Measurements from ENCODE around the gene MED9.
"Not testable (repeated sequence)": the region's sequence is repeated elsewhere in the genome, so short reads cannot be mapped to it uniquely, and the experiment has no call there.

Gene MED9, protein sequence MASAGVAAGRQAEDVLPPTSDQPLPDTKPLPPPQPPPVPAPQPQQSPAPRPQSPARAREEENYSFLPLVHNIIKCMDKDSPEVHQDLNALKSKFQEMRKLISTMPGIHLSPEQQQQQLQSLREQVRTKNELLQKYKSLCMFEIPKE

DNA sequence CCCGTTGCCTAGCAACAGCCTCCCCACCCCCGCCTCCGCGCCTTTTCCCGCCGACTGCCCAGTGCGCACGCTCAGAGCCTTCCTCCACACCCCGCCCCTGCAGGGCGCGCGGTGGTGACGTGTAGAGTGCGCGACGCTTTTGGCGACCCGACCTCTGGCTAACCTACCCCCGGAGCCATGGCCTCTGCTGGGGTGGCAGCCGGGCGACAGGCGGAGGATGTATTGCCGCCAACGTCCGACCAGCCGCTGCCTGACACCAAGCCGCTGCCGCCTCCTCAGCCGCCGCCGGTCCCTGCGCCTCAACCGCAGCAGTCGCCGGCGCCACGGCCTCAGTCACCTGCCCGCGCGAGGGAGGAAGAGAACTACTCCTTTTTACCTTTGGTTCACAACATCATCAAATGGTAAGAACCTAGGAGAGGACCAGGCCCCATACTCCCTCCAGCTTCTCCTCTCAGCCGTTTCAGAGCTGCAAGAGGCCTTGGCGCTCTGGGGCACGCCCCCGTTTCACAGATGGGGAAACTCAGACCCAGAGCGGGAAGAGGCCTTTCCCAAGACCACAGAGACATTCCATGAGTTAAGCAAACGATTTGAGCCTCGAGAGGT, at the start of gene MED9:
Gene MED9, plus strand, starts transcription at position 136 of the 603 bp plus-strand sequence. Its CDS starts 42 bp downstream, at position 178.
- DNase-seq (ENCODE audit: low read depth), result peak; percentile 94

GRCh38 chr17:17429222-17429621, 47.6 kb upstream of the MED9 start:
- no peak for DNase-seq (ENCODE audit: low read depth)

GRCh38 chr17:17430924-17431323, 45.9 kb upstream of the MED9 start:
- not testable (repeated sequence) for DNase-seq (ENCODE audit: low read depth)

DNA sequence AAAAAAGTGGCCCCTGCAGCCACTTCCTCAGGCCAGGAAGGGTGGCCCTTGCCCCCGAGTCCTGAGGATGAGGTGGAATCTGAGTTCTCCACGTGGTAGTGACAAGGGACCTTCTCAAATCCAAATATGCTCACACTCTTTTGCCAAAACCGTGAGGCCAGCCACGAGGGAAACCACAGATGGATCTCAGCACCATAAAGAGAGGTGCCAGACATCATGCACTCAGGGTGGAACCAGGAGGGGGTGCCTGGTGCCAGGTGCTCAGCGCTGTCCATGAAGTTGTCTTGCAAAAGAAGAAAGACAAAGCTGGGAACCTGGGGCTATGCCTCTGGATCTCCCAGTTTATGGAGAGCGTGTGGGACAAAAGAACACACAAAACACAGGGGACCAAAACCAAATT, 45.2 kb upstream of the MED9 start:
- DNase-seq (ENCODE audit: low read depth), result no peak

- DNase-seq (ENCODE audit: low read depth), result no peak
These were observed 43.6 kb upstream of the MED9 start for GRCh38 chr17:17433000-17433703.

GRCh38 chr17:17434477-17434876, 42.3 kb upstream of the MED9 start:
- DNase-seq (ENCODE audit: low read depth), result no peak

DNA sequence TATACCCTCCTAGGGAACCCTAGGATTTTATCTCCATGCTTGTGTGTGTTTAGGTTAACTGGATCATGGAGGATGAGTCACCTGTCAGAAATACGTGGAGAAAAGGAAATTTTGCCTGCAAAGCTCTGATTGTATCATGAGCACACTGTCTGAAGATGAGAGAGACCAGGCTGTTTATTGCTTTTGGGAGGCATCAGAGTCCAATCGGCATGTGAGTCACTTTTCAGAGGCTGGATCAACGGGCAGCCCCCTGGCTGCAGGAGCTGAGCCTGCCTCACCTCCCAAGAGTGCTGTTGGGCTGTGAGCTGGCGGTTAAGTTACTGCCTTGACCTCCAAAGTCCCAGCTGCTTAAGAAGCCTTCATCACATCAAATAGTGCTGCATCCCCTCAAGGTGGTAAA, 41.5 kb upstream of the MED9 start:
- DNase-seq (ENCODE audit: low read depth), result no peak

DNA sequence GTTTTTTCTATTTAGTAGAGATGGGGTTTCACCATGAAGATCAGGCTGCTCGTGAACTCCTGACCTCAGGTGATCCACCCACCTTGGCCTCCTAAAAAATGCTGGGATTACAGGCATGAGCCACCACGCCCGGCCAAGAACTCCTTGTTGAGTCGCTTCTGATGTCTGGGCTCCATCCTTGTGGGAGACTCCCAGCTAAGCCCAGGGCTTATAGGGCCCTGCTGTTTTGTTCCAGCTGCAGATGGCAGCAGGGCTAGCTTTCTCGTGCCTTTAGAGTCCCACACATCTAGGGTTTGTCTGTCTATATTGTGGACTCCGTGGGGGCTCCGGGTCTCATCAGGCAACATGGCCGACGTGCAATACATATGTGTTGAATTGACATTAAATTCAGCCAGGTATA, 39.3 kb upstream of the MED9 start:
- DNase-seq (ENCODE audit: low read depth), result no peak

DNA sequence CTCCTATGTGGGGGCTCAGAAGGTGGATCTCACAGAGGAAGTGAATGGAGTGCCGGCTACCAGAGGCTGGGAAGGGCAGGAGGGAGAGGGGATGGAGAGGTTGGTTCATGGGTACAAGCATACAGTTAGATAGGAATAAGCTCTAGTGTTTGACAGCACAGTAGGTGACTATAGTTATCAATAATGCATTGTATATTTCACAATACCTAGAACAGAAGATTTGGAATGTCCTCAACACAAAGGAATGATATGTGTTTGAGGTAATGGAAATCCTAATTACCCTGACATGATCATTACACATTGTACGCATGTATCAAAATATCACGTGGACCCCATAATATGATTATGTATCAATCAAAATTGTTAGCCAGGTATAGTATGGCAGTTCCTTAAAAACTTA, 38.9 kb upstream of the MED9 start:
- DNase-seq (ENCODE audit: low read depth), result no peak

DNA sequence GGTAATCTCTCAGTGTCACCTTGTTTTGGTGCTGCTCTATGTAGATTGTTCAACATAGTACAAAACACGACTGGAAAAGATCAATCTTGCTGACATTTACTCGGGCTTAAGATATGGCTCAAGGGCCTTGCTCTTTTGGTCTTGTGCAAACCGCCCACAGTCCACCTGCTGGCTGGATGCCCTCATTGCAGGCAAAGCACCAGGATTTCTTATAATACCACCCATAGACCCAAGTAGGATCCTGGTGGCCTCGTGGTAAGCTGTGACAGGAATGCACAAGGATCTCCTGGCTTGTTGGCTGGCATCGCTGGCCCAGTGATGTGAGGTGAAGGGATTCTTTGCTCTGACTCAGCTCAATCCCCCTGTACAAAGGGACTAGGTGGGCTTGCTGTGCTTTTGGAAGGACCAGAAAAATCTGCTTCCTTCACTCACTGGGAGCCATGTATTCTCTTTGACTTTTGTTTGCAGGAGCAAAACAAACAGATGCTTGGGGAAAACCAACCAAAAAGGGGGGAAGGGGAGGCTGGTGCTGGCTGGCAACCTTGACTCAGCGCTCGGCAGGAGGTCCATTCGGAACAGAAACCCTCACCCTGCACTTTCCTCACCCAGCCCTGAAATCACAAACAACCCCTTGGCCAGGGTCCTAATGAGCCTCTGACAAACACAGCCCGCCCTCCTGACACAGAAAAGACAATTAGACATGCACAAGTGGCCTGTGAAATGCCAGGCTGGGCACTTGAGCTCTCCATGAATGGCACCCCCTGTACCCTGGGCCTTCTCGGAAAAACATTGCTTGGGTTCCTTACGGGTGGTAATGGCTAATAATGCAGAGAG, 36.6 kb upstream of the MED9 start:
- peak; percentile 65 for DNase-seq (ENCODE audit: low read depth)

- no peak for DNase-seq (ENCODE audit: low read depth)
These were observed 35.7 kb upstream of the MED9 start for GRCh38 chr17:17440938-17441675.

GRCh38 chr17:17443173-17443572, 33.6 kb upstream of the MED9 start:
- no peak for DNase-seq (ENCODE audit: low read depth)

DNA sequence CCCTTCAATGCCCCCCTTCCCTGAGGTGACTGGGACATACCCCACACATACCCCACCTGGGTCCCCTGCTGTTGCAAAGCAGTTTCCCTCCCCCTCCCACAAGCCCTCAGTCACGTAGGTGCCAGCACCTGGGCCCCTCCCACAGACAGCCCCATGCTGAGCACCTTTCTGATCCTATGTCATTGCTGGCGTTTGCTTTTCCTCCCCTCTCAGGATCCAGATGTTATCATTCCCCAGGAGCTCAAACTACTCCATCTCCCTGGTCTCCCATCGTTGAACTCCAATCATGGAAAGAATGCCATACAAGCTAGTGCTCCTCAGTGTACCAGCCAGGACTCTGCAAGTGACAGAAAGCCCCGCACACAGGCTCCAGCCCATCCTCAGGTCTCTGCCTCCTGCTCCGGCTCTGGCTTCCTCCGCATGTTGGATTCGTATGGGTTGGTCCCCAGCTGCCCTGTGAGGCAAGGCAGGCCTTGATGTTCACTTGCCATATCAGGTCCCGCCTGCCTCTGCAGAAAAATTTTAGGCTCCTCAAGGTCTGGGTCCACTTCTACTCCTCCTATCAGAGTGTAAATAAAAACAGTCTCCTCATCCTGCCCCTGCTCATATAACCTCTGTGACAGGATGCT, 31.4 kb upstream of the MED9 start:
- no peak for DNase-seq (ENCODE audit: low read depth)

GRCh38 chr17:17445925-17446665, 30.7 kb upstream of the MED9 start:
- no peak for DNase-seq (ENCODE audit: low read depth)

GRCh38 chr17:17446666-17447155, 30.1 kb upstream of the MED9 start:
- no peak for DNase-seq (ENCODE audit: low read depth)

DNA sequence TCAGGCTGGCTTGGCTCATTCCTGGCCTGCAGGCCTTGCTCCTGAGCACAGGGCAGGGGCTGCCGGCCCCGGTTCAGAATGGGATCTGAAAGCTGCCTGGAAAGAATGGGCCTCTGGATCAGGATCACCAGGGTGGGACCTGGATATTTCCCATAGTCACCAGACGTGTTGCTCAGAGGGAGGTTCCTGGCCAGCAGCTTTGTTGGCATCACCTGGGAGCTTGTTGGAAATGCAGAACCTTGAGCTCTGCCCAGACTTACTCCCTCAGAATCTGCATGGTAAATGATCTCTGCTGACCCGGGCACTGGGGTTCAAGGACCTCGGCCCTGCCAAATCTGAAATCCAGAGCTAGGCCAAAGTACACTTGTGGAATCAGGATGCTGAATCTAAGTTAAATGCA, 29.5 kb upstream of the MED9 start:
- DNase-seq (ENCODE audit: low read depth), result no peak

GRCh38 chr17:17448076-17448475, 28.7 kb upstream of the MED9 start:
- no peak for DNase-seq (ENCODE audit: low read depth)

DNA sequence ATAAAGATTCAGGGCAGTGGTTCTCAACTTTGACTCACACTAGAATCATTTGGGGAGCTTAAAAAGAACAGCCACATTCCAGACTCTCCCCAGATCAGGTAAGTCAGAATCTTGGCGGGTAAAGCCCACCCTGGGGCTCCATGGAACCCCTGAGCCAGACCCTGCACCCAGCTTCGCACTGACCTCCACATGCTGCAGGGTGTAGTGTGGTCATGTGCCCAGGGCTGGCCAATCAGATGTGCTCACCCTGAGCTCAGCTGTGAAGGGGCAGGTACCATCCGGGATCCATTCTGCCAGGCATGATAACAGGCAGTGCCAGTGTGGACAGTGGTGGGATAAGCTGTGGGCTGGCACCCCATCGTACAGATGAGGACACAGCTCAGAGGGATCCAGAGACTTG, 28.1 kb upstream of the MED9 start:
- DNase-seq (ENCODE audit: low read depth), result no peak

DNA sequence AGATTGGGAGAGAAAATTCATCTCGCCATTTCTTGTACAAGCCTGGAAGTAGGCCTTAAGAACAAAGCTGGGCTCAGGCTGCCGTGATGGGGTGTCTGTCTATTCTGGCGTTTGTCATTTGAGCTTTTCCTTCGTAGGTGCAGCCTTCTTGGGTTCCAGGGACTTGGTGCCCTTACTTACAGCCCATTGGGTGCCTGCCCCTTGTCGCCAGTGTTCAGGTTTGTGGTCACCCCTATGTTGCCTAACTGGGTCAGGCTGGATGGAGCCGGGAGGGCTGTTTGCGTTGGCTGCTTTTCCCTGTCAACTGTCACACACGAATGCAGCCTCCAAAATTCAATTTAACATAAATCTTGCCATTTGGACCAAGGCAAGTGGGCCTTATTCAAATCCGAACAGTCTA, 23.7 kb upstream of the MED9 start:
- no peak for DNase-seq (ENCODE audit: low read depth)

- DNase-seq (ENCODE audit: low read depth), result no peak
These were observed 22.5 kb upstream of the MED9 start for GRCh38 chr17:17454276-17454675.

- not testable (repeated sequence) for DNase-seq (ENCODE audit: low read depth)
These were observed 22.1 kb upstream of the MED9 start for GRCh38 chr17:17454700-17455099.
